Hepatocyte (in vitro differentiated cells): Measurements from ENCODE around the gene DUSP10.

Experiments
- EZH2 ChIP-seq: fragments of 200-600 bp; sonication (generic); IDR thresholded peaks from 2 replicates; pipeline ENCODE4 v1.6.1; 2016; ENCODE audit warnings: antibody characterized with exemption, mild to moderate bottlenecking, borderline replicate concordance
- EZH2phosphoT487 ChIP-seq: fragments of 200-600 bp; sonication (generic); IDR thresholded peaks from one replicate; pipeline ENCODE4 v1.6.1; 2018; ENCODE audit warnings: antibody characterized with exemption, mild to moderate bottlenecking, low read depth, moderate library complexity; ENCODE audit not compliant: unreplicated experiment, severe bottlenecking
- TF ChIP-seq, protein P1 (sequence below): fragments of 200-600 bp; sonication (generic); IDR thresholded peaks from 2 replicates; pipeline ENCODE4 v1.5.1; 2016; ENCODE audit warnings: antibody characterized with exemption, mild to moderate bottlenecking; ENCODE audit not compliant: poor library complexity

GRCh38 chr1:221723848-221724236 lies 18.0 kb downstream of the DUSP10 start:
- TF ChIP-seq, protein P1, sequence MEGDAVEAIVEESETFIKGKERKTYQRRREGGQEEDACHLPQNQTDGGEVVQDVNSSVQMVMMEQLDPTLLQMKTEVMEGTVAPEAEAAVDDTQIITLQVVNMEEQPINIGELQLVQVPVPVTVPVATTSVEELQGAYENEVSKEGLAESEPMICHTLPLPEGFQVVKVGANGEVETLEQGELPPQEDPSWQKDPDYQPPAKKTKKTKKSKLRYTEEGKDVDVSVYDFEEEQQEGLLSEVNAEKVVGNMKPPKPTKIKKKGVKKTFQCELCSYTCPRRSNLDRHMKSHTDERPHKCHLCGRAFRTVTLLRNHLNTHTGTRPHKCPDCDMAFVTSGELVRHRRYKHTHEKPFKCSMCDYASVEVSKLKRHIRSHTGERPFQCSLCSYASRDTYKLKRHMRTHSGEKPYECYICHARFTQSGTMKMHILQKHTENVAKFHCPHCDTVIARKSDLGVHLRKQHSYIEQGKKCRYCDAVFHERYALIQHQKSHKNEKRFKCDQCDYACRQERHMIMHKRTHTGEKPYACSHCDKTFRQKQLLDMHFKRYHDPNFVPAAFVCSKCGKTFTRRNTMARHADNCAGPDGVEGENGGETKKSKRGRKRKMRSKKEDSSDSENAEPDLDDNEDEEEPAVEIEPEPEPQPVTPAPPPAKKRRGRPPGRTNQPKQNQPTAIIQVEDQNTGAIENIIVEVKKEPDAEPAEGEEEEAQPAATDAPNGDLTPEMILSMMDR, result no peak
- TF ChIP-seq EZH2 (no peak), EZH2phosphoT487 (no peak)
